Glomerular visceral epithelial cell (primary cell): ENCODE data around the gene KLF9.
A peak's percentile ranks its signal among the peaks of the same experiment; 100 is the strongest.

Experiments used
- DNase-seq: peaks from one replicate; pipeline ENCODE4 v3.0.0-alpha.2; 2016; ENCODE audit errors: extremely low spot score

KLF9 gene

DNA sequence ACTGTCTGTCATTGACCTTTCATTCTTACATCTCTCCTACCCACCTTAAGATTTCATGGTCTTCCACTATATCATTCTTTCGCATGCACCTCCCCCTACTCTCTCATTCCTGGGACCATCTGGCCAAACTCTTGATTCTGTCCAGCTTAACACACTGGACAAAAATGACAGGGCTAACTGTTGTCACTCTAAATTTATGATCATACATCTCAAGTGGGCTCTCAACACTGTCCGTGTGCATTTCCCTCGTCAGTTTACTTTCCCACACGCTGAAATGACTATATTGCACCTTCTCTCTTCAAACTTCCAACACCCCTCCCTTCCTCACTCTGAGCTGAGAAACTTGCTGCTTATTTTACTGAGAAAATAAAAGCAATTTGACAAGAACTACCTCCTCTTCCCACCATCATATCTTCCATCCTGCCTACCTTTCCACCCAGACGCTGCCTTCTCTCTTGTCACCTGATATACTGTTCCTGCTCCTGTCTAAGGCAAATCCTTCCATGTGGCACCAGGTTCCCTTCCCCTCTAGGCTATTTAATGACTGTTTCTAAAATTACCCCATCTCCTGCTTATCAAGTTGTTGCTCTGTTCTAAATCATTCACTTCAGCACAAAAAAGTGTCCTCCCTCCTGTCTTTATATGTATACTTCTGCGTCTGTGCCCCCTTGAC lies 8.1 kb upstream of the KLF9 start:
- DNase-seq: no peak

DNA sequence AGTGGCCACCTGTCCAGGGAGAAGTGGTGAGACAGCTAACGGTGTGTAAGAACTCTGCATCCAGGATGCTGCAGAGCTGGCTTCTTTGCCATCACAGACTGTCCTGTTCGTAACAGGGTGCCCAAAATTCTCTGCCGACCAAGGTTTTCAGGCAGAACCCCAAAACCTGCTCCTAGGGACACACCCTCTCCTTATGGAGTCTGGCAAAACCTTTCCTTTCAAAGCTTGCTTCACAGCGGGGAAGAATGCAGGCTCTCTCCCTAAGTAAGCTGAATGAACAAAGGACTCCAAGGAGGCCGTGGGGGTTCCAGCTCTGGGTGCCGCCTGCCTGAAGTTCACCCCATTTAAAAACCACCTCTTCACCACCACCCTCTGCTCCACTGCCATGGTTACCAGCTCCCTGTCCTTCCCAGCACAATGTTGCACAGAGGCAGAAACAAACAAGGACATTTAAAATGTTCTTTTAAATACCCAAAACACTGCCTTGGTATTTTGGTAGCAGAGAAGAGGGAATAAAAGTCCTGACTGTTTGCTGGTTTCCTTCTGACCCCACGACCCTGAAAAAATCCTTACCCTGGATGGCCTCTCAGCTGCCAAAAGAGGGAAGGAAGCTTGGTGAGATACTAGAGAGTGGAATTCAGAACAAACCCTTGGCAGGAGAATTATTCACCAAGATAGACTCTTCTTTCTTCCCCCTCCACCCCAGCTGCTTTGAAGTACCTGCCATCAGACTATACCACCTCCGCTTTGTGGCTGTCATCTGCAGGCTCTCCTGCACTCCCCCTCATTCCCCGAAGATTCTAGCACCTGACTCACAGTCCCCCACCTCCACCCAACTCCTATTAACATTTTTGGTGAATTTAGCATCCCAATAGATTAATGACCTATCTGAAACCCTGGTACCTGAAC lies 7.1 kb upstream of the KLF9 start:
- peak; percentile 30 for DNase-seq

- DNase-seq: peak; percentile 92
Measured at GRCh38 chr9:70420441-70421271, 6.2 kb upstream of the KLF9 start.

GRCh38 chr9:70419556-70420440 lies 5.3 kb upstream of the KLF9 start:
- DNase-seq: peak; percentile 98

GRCh38 chr9:70418822-70419555 lies 4.5 kb upstream of the KLF9 start:
- DNase-seq: peak; percentile 98

DNA sequence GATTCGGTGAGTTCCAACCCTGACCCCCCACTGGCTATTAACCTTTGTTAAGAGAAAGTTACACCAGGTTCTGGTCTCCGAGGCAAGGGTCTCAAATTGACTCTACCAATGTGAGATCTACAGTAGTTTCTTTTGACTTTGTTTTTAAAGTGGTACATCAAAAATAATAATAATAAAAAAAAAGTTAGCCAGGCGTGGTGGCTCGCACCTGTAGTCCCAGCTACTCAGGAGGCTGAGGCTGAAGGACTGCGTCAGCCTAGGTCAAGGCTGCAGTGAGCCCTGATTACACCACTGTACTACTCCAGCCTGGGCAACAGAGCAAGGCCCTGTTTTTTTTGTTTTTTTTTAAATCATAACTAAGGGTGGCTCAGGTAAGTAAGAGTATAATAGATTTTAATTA lies 1.0 kb upstream of the KLF9 start:
- DNase-seq: no peak

- no peak for DNase-seq
Measured at GRCh38 chr9:70415041-70415440, 584 bp upstream of the KLF9 start.

- DNase-seq: no peak
Measured at GRCh38 chr9:70413464-70413798, 1.0 kb downstream of the KLF9 start.

DNA sequence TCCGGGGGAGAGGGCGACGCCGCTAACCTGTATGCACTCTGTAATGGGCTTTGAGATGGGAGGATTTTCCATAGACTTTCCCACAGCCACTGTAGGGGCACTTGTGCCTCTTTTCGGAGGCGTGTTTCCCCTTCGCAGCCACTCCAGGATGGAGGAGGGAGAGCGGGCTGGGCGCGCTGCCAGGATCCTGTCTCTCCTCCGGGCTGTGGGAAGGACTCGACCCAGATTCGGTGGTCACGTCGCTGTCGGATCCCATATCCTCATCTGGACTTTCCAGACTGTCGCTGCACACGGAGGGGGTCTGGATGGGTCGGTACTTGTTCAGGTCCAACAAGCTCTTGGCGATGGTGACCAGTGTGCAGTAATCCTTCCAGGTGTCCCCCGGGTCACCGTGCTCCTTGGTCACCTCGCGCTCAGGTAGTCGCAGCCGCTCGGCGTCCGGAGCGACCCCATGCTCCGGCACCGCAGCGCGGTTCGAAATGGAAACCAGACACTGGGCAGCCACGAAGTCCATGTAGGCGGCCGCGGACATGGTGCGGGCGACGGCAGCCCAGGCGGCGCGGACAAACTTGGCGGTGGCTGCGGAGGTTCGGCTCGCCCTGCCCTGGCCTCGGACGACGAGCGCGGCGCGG lies 1.5 kb downstream of the KLF9 start:
- DNase-seq: peak; percentile 78

DNA sequence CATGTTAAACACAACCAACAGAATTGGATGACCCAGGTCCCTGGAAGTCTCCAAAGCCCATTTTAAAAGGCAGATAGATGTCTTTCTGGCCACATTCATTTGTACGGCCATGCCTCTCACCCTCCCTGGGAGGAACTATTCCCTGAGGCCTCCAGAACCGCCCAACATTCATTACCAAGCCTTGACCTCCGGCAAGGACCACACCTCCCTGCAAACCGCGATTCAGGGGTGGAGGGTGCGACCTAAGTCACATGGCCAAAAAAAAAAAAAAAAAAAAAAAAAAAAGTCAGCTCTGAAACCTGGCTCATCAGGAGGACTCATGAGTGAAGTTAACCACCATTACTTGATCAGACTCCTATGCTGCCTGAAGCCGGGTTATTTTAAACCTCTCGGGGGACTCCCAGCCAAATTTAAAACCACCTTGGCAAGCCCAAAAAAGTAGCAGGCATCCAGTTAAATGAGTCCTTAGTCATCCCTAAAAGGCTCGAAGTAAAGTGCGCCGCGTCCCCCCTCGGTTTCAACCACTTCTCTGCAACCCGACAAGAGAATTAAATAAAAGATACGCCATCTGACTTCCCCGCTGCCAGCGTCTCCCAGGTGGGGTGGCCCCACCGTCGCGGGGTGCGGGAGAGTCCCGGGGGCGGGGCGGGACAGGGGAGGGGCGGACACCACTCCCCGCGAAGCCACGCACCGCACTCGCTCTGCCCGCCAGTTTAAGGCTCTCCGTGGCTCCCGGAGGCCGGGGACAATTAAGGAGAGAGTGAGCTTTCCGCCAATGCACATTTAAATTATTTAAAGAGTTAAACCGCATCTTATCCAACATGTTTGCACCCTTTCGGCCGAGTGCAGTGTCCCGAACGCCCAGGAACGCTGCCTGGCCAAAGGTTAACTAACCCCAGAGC lies 2.3 kb downstream of the KLF9 start:
- peak; percentile 92 for DNase-seq

DNA sequence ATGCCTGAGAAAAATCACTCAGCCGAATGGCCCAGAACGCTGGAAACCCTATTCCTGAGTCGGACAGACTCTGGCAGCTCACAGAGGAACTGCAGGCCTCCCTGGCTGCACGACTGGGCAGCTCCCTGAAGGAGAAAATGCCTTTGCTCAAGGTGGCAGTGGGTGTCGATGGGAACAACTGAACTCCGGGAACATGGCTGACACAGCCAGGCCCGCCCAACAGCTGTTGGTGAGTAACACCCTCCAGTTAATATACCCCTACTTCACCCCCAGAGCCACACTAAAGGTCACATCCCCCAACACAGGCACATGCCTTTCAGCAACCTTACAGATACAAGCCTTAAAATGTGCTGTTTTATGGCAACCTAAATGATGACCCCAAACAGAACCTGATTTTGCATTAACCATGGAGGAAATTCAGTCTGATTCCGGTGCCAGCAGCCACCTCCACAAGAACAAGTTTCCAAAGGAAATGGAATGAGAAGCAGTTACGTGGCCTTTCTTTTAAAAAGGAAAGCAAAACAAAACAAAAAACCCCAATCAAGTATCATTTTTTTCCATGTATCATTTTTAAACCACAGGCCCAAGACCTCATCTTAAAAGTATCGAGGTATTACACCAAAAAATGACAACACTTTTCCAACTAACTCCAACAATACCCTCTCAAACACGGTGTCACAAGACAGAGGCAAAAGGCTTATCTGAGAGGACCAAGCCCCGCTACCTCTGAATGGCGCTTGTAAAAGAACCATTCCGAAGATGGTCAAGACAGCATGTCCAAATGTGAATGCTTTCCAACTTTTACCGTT lies 3.1 kb downstream of the KLF9 start:
- peak; percentile 70 for DNase-seq

- DNase-seq: peak; percentile 35
Measured at GRCh38 chr9:70410368-70410767, 4.1 kb downstream of the KLF9 start.

- no peak for DNase-seq
Measured at GRCh38 chr9:70409800-70410199, 4.7 kb downstream of the KLF9 start.

GRCh38 chr9:70409280-70409679 lies 5.2 kb downstream of the KLF9 start:
- DNase-seq: no peak

DNA sequence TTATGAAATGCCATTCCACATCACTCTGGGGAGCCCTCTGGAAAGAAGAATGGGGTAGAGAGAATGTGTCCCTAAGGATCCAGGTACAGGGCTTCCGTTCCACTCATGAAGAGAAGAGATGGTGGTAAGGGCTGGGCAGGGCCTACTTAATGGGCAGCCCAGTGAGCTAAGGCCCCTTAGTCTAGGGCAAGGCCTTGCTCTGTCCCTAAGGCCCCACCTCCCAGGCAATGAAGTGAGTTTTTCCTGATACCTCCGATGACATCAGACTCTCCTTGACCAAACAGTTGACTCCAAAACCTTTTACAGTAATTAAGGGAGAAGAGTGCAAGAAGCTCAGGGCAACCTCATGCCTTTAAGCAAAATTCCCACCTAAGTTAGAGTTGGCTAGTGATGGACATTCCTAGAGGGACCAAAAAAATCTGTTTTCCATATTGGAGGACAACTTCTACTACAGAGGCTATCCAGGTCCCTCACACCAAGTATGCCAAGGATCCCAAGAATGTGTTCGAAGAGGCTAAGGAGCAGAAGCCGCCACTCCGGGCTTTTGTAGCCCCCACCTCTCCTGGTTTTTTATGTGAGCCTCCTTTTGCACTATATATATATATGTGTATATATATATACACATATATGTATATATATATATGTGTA lies 5.9 kb downstream of the KLF9 start:
- no peak for DNase-seq

GRCh38 chr9:70407081-70407503 lies 7.4 kb downstream of the KLF9 start:
- DNase-seq: peak; percentile 82

DNA sequence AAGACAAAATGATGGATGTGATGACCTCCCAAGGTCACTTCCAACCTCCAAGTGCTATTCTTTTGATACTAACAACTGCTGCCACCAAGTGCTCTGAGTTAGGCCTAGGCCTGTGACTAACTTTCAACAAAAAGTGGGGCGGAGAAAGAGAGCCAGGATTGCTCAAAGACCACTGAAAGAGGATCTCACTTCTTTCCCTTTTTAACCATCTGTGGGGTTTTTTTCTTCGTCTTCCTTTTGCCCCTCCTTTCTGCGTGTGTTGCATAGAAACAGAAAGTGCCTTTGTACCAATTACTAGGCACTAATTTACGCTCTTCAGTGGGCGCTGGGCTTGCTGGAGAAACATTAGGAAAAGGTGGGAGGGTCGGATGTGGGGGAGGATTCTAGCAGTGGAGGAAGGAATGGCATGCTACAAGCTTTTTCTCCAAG lies 8.0 kb downstream of the KLF9 start:
- peak; percentile 38 for DNase-seq
